GM21717 (cell line): ENCODE measurements around the gene CTCFL.

ENCODE experiments used
- ATAC-seq: cut with Tn5 transposase; IDR thresholded peaks from one replicate; pipeline ENCODE4 v1.9.1; 2021; ENCODE audit warnings: mild to moderate bottlenecking, moderate library complexity; ENCODE audit not compliant: unreplicated experiment

CTCFL gene

GRCh38 chr20:57537822-57538221 lies 12.9 kb upstream of the CTCFL start:
- ATAC-seq, result no peak

- ATAC-seq, result no peak
Measured at GRCh38 chr20:57536771-57537724, 12.1 kb upstream of the CTCFL start.

DNA sequence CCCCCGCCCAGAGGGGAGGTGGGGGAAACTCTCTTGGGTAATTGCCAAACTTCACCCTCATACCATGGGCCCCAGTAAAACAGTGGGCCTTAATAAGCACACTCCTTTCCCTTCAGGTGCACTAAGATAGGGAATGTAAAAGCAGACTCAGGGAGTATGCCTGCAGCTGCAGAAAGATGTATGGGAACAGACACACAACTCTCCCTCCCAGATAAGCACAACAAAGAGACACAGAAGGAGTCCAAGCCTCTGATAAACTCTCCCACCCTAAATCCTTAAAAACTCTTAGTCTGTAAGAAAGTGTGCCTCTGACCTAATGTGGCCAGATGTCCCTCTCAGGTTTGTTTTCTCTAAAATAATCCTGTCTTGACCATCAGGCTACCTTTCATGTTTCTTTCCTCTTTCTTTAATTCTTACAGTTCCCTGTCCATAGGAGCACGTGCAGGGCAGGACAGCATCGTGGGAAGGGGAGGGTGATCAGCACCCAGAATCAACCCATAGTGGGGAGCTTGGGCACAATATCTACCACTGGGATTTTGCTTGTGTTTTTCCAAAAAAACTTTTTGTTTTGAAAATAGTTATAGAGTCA lies 11.3 kb upstream of the CTCFL start:
- ATAC-seq, result no peak

- no peak for ATAC-seq
Measured at GRCh38 chr20:57535297-57535696, 10.4 kb upstream of the CTCFL start.

GRCh38 chr20:57532104-57532503 lies 7.2 kb upstream of the CTCFL start:
- ATAC-seq, result no peak

GRCh38 chr20:57530327-57530981 lies 5.5 kb upstream of the CTCFL start:
- ATAC-seq, result no peak

DNA sequence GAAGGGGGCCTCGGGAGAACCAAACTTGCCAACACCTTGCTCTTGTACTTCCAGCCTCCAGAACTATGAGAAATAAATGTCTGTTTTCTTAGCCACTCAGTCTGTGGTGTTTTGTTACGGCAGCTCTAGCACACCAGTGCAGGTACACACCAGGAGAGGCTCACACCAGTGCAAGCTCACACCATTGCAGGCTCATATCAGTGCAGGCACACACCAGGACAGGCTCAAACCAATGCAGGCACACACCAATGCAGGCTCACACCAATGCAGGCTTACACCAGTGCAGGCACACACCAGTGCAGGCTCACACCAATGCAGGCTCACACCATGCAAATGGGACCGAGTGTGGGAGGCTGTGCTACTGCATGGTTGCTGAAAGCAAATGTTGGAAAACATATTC lies 4.9 kb upstream of the CTCFL start:
- no peak for ATAC-seq

- no peak for ATAC-seq
Measured at GRCh38 chr20:57529160-57529585, 4.2 kb upstream of the CTCFL start.

DNA sequence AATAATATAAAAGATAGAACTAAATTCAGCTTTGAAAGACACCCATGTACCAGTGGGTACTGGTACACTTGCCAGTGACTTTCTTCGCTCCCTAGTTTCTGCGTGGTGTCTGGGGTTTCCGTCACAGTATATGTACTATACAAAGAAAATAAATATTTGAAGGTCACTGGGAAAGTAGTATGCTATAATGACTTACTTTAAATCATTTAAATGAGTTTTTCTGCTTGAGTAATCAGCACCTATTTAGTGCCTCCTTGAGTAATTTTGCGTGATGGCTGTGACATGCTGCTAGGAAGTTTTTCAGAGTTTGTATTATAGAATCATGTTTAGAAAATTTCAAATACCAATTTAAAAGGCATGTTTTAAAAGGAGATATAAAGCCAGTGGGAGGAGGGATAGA lies 3.2 kb upstream of the CTCFL start:
- no peak for ATAC-seq

DNA sequence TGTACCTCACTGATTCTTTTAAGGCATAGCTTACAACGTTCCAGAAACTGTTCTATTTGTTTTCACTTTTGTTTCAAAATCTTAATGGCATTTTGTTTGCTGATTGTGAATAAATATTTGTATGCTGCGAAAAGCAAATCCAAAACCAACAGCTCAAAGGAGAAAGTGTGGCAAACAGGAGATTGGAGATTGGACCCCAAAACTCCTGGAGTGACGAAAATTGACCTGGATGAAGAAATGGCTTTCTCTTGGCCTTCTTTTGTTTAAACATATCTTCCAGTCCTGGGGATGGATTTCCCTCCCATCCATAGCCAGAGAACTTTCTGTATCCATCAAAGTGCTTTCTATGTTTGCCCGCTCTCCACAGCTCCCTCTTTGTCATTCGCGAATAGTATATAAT lies 2.8 kb upstream of the CTCFL start:
- no peak for ATAC-seq

DNA sequence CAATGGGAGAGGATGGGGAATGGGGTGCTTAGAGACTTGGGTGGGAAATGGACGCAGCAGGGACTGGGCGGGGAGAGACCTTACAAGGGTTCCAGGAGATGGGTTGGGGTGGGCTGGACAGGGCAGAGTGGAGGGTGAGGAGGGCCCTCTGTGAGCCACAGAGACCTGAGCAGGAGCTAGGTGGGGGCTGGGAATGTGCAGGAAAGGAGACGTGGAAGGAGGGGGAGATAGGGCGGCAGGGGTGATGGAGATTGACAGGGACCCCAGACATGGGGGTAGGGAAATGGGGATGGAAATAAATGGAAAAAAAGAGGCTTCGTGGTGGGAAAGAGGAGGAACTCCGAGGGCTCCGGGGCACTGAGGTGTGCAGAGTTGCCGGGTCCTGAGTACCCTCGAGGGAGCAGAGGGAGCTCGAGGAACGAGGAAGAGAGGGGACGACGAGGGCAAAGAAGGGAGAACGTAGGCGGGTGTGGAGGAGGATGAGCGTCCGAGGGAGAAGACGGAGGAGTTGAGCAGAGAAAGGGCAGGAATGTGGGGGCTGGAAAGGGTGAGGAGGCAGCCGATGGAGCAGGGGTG lies 2.0 kb upstream of the CTCFL start:
- no peak for ATAC-seq

DNA sequence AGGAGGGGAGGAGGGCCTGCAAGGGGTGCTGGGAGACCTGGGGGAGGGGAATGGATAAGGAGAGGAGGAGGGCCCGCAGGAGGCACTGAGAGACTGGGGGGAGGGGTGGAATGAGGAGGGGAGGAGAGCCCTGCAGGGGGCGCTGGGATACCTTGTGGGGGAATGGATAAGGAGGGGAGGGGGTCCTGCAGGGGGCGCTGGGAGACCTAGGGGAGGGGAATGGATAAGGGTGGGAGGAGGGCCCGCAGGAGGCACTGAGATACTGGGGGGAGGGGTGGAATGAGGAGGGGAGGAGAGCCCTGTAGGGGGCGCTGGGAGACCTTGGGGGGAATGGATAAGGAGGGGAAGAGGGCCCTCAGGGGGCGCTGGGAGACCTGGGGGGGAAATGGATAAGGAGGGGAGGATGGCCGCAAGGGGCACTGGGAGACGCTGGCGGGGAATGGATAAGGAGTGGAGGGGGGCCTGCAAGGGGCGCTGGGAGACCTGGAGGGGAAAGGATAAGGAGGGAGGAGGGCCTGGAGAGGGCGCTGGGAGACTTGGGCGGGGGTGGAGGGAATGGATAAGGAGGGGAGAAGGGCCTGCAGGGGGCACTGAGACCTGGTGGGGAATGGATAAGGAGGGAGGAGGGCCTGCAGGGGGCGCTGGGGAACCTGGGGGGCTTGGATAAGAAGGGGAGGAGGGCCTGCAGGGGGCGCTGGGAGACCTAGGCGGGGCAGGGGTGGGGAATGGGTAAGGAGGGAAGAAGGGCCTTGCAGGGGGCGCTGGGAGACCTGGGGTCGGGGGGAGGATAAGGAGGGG lies 1.3 kb upstream of the CTCFL start:
- no peak for ATAC-seq

DNA sequence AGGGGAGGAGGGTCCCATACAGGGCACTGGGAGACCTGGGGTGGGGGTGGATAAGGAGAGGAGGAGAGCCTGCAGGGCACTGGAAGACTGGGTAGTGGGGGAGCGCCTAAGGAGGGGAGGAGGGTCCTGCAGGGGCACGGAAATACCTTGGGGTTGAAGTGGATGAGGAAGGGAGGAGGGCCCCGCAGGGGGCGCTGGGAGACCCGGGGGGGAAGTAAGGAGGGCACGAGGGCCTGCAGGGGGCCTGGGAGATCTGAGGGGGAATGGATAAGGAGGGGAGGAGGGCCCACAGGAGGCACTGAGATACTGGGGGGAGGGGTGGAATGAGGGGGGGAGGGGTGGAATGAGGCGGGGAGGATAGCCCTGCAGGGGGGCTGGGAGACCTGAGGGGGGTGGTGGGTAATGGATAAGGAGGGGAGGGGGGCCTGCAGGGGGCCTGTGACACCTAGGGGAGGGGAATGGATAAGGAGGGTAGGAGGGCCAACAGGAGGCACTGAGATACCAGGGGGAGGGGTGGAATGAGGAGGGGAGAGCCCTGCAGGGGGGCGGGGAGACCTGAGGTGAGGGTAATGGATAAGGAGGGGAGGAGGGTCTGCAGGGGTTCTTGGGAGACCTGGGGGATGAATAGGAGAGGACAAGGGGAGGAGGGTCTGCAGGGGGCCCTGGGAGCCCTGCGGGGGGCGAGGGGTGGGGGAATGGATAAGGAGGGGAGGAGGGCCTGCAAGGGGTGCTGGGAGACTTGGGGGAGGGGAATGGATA lies 567 bp upstream of the CTCFL start:
- no peak for ATAC-seq

- no peak for ATAC-seq
Measured at GRCh38 chr20:57523782-57524181, 1.2 kb downstream of the CTCFL start.

DNA sequence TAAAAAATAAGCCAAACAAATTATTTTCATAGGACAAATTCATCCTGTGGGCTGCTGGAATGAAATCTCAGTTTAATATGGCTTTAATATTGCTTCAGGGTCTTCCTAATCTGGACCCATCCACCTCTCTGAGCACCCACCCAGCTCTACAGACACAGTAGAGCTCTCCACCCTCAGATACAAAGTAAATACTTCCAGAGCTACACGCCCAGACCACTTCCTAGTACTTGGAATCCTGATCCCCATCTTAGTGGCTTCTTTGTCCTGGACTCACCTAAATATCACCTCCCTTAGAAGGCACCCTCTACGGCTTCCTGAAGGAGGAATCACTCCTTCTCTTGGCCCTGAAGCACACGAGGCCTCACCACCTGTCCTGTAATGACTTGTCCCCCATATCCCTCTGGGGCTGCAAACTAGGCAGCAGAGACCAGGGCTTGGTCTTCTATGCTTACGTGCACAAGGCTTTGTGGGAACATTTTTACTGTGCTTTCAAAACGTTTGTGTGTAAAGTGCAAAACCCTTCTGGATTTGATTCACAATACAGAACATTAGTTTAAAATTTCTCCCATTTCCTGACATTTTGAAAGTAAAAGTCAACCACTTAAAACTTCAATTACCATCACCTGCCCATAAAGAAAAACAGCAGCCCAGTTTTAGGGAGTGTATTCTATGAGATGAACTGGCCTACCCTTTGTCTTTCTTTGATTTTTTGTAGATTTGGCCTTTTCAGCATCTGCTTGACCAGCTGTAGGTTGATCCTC lies 2.4 kb downstream of the CTCFL start:
- no peak for ATAC-seq

GRCh38 chr20:57517904-57518303 lies 7.0 kb downstream of the CTCFL start:
- ATAC-seq, result no peak

GRCh38 chr20:57514273-57514751 lies 10.6 kb downstream of the CTCFL start:
- ATAC-seq, result no peak

GRCh38 chr20:57513199-57513598 lies 11.7 kb downstream of the CTCFL start:
- no peak for ATAC-seq

DNA sequence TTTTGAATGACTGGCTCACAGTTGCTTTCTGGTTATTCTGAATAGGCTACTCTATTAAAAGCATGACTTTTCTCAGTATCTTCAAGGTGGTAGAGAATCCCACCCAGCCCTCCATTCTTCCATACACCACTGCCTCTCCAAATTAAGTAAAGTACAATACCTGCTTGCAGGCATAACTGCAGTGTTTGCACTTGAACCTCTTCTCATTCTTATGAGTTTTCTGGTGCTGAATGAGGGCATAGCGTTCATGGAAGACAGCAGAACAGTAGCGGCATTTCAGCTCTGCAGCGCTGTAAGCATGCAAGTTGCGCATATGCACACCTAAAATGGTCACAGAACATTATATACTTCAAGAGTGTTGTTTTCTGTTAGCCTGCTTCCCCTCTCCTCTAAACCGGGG lies 12.5 kb downstream of the CTCFL start:
- no peak for ATAC-seq
